Adrenal gland (tissue), 12 donors: ENCODE data around the gene KCNIP3. TPM values are rescaled to one million over a fixed set of nuclear protein-coding genes. Genes with fewer than 3 reads are reported as not detected.

Source experiments
- DNase-seq, 7 donors: peaks; one replicate each; pipeline ENCODE4 v3.0.0-alpha.2; 2019 to 2020
- H3K27ac ChIP-seq, 5 donors: fragments of 200-600 bp; sonication (generic) in 4 of 5; 1 replicate in 3 of 5; 2 replicates in 2 of 5; pipeline versions ENCODE4 v1.5.1 to v1.8.0; 2016 to 2020; ENCODE audit warnings: mild to moderate bottlenecking in 1 of 5
- H3K27me3 ChIP-seq: fragments of 200-600 bp; 2 replicates; pipeline ENCODE4 v1.8.0; 2021
- H3K36me3 ChIP-seq, 2 donors: fragments of 200-600 bp; replicated peaks in 1 of 2; 1 replicate in 1 of 2; 2 replicates in 1 of 2; pipeline versions ENCODE4 v1.5.1 to v1.8.0; 2018 to 2022
- H3K4me1 ChIP-seq, 2 donors: fragments of 200-600 bp; replicated peaks in 1 of 2; 1 replicate in 1 of 2; 2 replicates in 1 of 2; pipeline versions ENCODE4 v1.5.1 to v1.8.0; 2018 to 2021
- H3K4me3 ChIP-seq, 4 donors: fragments of 200-600 bp; sonication (generic) in 3 of 4; one replicate each; pipeline ENCODE4 v1.5.1; 2016 to 2018
- H3K9me3 ChIP-seq, 3 donors: fragments of 200-600 bp; sonication (generic) in 1 of 3; replicated peaks in 1 of 3; 1 replicate in 2 of 3; 2 replicates in 1 of 3; pipeline versions ENCODE4 v1.5.1 to v1.8.0; 2016 to 2021
- POLR2A ChIP-seq, 2 donors: fragments of 450-650 bp; IDR thresholded peaks; one replicate each; pipeline ENCODE4 v1.6.1; 2017; ENCODE audit warnings: antibody characterized with exemption in 2 of 2, mild to moderate bottlenecking in 2 of 2, moderate library complexity in 1 of 2
- WGBS, 4 donors: extraction: QIAGEN DNeasy Blood & Tissue Kit in 2 of 4; methylation state at CpG; one replicate each; pipeline versions ENCODE4 v1.1.5 to v1.1.7; 2013 to 2017; 5-methylcytosine and 5-hydroxymethylcytosine counted together
- intact Hi-C, 2 donors: fragments of 100-400 bp; cut with DNase I; formaldehyde crosslinking; loops; one replicate each; pipeline versions ENCODE4 v1.14.1 to v1.15.0; 2022 to 2023
- polyA plus RNA-seq, 3 donors: library from polyadenylated mRNA; stranded (reverse); fragments of 200-250 nt in 2 of 3; fragments of 350-450 nt in 1 of 3; fragmentation: Illumina TruSeq in 1 of 3; extraction: RNeasy Lipid Tissue Mini Kit (QIAGEN cat#74804) in 1 of 3; gene quantifications; one replicate each; pipeline ENCODE4 v1.2.3, GENCODE V29; 2013 to 2014
- total RNA-seq, 9 donors: library from RNA; depleted of rRNA in 4 of 9; stranded (reverse); fragments of >200 nt in 4 of 9; fragments of 120-200 nt in 1 of 9; fragmentation: NEBNext Ultra II Directional in 1 of 9; extraction: Animal tissue kit (Norgen Biotek cat#: 25700) in 1 of 9; gene quantifications; one replicate each; pipeline versions ENCODE4 v1.1.0 to v1.2.4, GENCODE V29; 2013 to 2023
- TF ChIP-seq, protein P1 (sequence below), 6 experiments: fragments of 450-650 bp in 4 of 6; fragments of 200-600 bp in 2 of 6; sonication (generic) in 1 of 6; IDR thresholded peaks; 1 replicate in 5 of 6; 2 replicates in 1 of 6; pipeline versions ENCODE4 v1.5.1 to v1.8.0; 2016 to 2021; ENCODE audit warnings: antibody characterized with exemption in 6 of 6, mild to moderate bottlenecking in 2 of 6, moderate library complexity in 1 of 6
- donor health status: healthy with polysubstance abuse.
- donor health status: Bipolar disorder and iron deficiency.
- donor health status: DM: yes; HTN: yes; CAD: no.
- donor health status: DM: no; HTN: no; CAD: no.
- donor health status: DM: no; HTN: no; CAD: no.
- donor health status: DM: yes; HTN: yes; CAD: no.

The KCNIP3 gene
- total and polyA plus RNA-seq, 12 donors = 0.54 to 6.3 (median 1.7) TPM

DNA sequence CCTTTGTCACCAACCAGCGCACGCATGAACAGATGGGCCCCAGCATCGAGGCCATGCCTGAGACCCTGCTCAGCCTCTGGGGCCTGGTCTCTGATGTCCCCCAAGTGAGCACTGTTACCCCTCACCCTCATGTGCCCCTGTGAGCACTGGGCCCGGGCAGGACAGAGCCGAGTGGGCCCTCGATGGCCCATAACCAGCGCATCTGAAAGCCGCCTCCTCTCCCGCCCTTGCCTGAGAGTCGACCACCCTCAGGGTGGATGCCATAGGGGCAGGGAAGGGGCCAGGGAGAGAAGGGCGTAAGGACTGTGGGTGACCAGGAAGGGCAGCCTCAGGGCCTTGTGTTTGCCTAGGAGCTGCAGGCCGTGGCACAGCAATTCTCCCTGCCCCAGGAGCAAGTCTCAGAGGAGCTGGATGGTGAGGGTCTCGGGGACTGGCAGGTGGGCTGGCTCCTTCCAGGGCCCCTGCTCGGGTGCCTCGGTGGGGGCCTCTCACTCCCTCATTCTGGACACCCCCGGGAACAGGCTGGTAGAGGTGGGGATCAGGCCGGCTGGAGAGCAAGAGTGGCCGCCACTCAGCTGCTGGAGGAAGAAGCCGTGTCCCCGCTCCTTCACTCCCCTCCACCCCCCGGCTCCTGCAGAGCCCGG lies 20.8 kb upstream of the KCNIP3 start:
- intact Hi-C loops = no loop called here

DNA sequence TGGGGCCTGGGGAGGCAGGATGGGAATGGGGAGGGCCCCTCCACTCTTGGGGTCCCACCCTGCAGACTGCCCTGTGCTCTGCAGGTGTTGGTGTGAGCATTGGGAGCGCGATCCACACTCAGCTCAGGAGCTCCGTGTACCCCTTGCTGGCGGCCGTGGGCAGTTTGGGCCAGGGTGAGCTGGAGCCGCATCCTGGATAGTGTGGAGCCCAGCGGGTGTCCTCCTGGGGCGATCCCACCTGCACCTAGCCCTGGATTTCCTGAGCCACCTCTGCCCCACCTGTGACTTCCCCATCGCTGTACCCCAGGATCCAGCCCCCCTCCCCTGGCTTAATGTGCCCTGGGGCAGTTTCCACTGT lies 20.3 kb upstream of the KCNIP3 start:
- no peak for DNase-seq
- intact Hi-C loops = no loop called here
- Histone ChIP-seq H3K36me3 (no peaks in the 10 kb centered on the region), H3K27me3 (no peaks in the 10 kb centered on the region), H3K9me3 (no peaks in the 10 kb centered on the region), H3K27ac (no peak overlapping the region), H3K4me1 (no peaks in the 10 kb centered on the region), H3K4me3 (no peak overlapping the region)
- TF ChIP-seq, protein P1, sequence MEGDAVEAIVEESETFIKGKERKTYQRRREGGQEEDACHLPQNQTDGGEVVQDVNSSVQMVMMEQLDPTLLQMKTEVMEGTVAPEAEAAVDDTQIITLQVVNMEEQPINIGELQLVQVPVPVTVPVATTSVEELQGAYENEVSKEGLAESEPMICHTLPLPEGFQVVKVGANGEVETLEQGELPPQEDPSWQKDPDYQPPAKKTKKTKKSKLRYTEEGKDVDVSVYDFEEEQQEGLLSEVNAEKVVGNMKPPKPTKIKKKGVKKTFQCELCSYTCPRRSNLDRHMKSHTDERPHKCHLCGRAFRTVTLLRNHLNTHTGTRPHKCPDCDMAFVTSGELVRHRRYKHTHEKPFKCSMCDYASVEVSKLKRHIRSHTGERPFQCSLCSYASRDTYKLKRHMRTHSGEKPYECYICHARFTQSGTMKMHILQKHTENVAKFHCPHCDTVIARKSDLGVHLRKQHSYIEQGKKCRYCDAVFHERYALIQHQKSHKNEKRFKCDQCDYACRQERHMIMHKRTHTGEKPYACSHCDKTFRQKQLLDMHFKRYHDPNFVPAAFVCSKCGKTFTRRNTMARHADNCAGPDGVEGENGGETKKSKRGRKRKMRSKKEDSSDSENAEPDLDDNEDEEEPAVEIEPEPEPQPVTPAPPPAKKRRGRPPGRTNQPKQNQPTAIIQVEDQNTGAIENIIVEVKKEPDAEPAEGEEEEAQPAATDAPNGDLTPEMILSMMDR (IDR thresholded peaks at IDR 0.05) = no peak
- no peak for TF ChIP-seq POLR2A (IDR thresholded peaks at IDR 0.05)
- 91 to 96% (median 94%) methylated on average over 4 to 9 of the region's 9 CpGs for WGBS, 4 donors

More for the DNA sequence above, 20.8 kb upstream of the KCNIP3 start:
- 85 to 89% (median 87%) methylated on average over 11 to 22 of the region's 22 CpGs for WGBS, 4 donors
- no peak overlapping the region for H3K4me3 ChIP-seq
- no peaks in the 10 kb centered on the region for H3K27me3 ChIP-seq
- no peak for DNase-seq
- no peak overlapping the region for H3K27ac ChIP-seq
- H3K4me1 ChIP-seq = no peaks in the 10 kb centered on the region
- no peaks in the 10 kb centered on the region for H3K36me3 ChIP-seq
- TF ChIP-seq POLR2A (IDR thresholded peaks at IDR 0.05) = no peak
- TF ChIP-seq, protein P1 (IDR thresholded peaks at IDR 0.05) = no peak
- H3K9me3 ChIP-seq = no peaks in the 10 kb centered on the region

DNA sequence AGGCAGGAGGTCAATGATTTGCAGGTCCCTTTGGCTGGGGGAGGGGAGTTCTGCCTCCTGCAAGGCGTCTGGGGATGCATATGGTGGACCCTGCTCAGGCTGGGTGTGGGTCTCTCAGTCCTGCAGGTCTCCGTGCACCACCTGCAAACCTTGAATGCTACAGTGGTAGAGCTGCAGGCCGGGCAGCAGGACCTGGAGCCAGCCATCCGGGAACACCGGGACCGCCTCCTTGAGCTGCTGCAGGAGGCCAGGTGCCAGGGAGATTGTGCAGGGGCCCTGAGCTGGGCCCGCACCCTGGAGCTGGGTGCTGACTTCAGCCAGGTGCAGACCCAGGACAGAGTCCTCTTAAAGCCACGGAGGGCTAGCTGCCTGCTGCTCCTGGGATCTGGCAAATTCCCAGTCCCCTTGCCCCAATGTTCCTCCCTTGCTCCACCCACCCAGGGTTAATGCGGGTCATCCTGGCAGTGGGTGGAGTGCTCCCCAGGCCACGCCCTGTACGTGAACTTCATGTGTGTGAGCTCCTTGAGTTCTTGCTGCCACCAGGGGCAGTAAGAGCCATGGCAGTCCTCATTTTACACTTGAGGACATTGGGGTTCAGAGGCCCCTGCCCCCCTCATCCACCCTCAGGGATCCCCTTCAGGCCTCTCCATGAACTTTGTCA lies 19.8 kb upstream of the KCNIP3 start:
- 65 to 79% (median 72%) methylated on average over 5 to 11 of the region's 11 CpGs for WGBS, 4 donors

DNA sequence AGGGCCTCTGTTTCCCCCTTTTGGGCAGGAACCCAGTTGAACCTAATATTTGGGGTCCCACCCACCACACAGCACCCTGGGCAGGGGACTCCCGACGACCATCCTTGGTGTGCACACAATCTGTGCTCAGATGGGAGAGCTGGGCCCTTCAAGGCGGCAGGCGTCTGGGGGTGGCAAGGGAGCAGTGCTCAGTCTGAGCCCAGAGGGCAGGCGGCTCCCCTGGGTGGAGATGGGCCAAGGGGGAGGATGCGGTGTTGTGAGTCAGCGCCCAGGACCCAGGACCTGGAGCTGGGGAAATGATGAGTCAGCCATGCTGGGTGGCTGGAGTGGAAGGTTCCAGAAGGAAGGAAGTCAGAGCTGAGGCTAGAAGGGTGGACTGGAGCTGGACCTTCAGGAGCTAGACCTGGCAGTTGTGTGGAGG lies 19.1 kb upstream of the KCNIP3 start:
- intact Hi-C loops = no loop called here
- peak in 1 of 7 donors; percentile 15 for DNase-seq
- Histone ChIP-seq H3K27ac (no peak overlapping the region), H3K27me3 (no peaks in the 10 kb centered on the region), H3K4me1 (no peaks in the 10 kb centered on the region), H3K9me3 (no peaks in the 10 kb centered on the region), H3K4me3 (no peak overlapping the region), H3K36me3 (no peaks in the 10 kb centered on the region)
- 86 to 97% (median 93%) methylated on average over 7 of the region's 7 CpGs for WGBS, 4 donors
- TF ChIP-seq, protein P1 (IDR thresholded peaks at IDR 0.05) = no peak
- no peak for TF ChIP-seq POLR2A (IDR thresholded peaks at IDR 0.05)

More for the DNA sequence above, 19.8 kb upstream of the KCNIP3 start:
- DNase-seq = no peak
- TF ChIP-seq POLR2A (IDR thresholded peaks at IDR 0.05) = no peak
- TF ChIP-seq, protein P1 (IDR thresholded peaks at IDR 0.05) = no peak
- intact Hi-C loops = no loop called here
- Histone ChIP-seq H3K4me3 (no peak overlapping the region), H3K27ac (no peak overlapping the region), H3K27me3 (no peaks in the 10 kb centered on the region), H3K4me1 (no peaks in the 10 kb centered on the region), H3K36me3 (no peaks in the 10 kb centered on the region), H3K9me3 (no peaks in the 10 kb centered on the region)
